Ovary (tissue), 3 donors: ENCODE results near the gene CD7.

Experiments
- EP300 ChIP-seq: sonication (generic); formaldehyde crosslinking; IDR thresholded peaks from one replicate; pipeline ENCODE4 v1.6.1; 2017; ENCODE audit warnings: antibody characterized with exemption
- TF ChIP-seq, protein P1 (sequence below), 3 donors: fragments of 450-650 bp in 2 of 3; fragments of 200-600 bp in 1 of 3; IDR thresholded peaks; one replicate each; pipeline versions ENCODE4 v1.5.1 to v1.8.0; 2016 to 2022; ENCODE audit warnings: antibody characterized with exemption in 3 of 3, mild to moderate bottlenecking in 1 of 3
- donor health status: DM: no; HTN: no; CAD: no.

DNA sequence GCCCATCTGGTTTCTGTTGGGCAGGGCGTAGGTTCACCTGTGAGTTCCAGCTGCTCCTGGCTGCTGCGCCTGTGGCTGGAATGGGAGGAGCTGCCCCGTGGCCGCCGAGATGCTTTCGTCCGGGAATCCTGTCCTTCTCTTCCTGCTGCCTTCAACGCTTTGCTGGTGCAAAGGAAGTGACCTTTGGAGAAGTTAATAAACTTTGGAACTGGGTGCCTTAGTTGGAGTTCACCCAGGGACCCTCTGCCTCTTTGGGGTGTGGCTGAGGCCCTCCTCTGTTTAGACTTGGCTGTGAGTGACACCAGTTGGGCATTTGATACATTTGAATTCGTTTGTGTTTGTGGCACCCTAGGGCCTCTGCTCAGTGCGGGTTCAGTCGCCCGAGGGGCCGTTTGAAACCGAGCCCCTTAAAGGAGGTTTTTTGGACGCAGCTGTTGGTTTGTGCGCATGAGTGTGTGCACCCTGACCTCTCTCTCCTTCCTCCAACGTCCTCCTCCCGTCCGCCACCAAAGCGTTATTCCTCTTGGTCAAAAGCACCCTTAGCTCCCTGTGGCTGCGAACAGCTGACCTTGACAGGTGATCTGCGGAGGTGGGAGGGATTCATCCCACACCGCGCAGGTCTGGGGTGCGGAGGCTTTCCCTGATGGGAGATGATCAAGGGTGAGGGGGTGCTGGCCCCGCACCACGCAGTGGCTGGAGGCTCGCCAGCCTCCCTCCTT is 25.1 kb upstream of the CD7 start:
- TF ChIP-seq, protein P1, sequence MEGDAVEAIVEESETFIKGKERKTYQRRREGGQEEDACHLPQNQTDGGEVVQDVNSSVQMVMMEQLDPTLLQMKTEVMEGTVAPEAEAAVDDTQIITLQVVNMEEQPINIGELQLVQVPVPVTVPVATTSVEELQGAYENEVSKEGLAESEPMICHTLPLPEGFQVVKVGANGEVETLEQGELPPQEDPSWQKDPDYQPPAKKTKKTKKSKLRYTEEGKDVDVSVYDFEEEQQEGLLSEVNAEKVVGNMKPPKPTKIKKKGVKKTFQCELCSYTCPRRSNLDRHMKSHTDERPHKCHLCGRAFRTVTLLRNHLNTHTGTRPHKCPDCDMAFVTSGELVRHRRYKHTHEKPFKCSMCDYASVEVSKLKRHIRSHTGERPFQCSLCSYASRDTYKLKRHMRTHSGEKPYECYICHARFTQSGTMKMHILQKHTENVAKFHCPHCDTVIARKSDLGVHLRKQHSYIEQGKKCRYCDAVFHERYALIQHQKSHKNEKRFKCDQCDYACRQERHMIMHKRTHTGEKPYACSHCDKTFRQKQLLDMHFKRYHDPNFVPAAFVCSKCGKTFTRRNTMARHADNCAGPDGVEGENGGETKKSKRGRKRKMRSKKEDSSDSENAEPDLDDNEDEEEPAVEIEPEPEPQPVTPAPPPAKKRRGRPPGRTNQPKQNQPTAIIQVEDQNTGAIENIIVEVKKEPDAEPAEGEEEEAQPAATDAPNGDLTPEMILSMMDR (IDR thresholded peaks at IDR 0.05), result no peak
- TF ChIP-seq EP300, result no peak
